NOMO-1 (cell line): ENCODE measurements around the gene SDCBP2.

Experiments
- DNase-seq, 2 experiments: peaks; one replicate each; lab custom pipeline; 2025; ENCODE audit not compliant: unreplicated experiment in 2 of 2; lab: John Stamatoyannopoulos, UW

Gene SDCBP2

GRCh38 chr20:1331801-1332453 lies 3.0 kb upstream of the SDCBP2 start:
- DNase-seq, result no peak

- DNase-seq, result no peak
These were observed 2.2 kb upstream of the SDCBP2 start for GRCh38 chr20:1331101-1331500.

GRCh38 chr20:1330075-1330830 lies 1.3 kb upstream of the SDCBP2 start:
- DNase-seq, result no peak

- DNase-seq, result no peak
These were observed 886 bp downstream of the SDCBP2 start for GRCh38 chr20:1327827-1328679.

- no peak for DNase-seq
These were observed 1.7 kb downstream of the SDCBP2 start for GRCh38 chr20:1327241-1327653.

GRCh38 chr20:1326031-1326930 lies 2.7 kb downstream of the SDCBP2 start:
- DNase-seq, result no peak

GRCh38 chr20:1325173-1326030 lies 3.5 kb downstream of the SDCBP2 start:
- DNase-seq, result peak; percentile 93 to 96

GRCh38 chr20:1324598-1325172 lies 4.3 kb downstream of the SDCBP2 start:
- DNase-seq, result no peak

GRCh38 chr20:1323830-1324597 lies 4.9 kb downstream of the SDCBP2 start:
- no peak for DNase-seq

- no peak for DNase-seq
These were observed 5.7 kb downstream of the SDCBP2 start for GRCh38 chr20:1323256-1323655.

GRCh38 chr20:1322511-1323245 lies 6.3 kb downstream of the SDCBP2 start:
- DNase-seq, result no peak

GRCh38 chr20:1321654-1321939 lies 7.3 kb downstream of the SDCBP2 start:
- no peak for DNase-seq

GRCh38 chr20:1320902-1321653 lies 7.9 kb downstream of the SDCBP2 start:
- no peak for DNase-seq

GRCh38 chr20:1320016-1320415 lies 8.9 kb downstream of the SDCBP2 start:
- no peak for DNase-seq

GRCh38 chr20:1319462-1319861 lies 9.5 kb downstream of the SDCBP2 start:
- no peak for DNase-seq

GRCh38 chr20:1319051-1319450 lies 9.9 kb downstream of the SDCBP2 start:
- DNase-seq, result no peak

GRCh38 chr20:1317545-1318255 lies 11.2 kb downstream of the SDCBP2 start:
- DNase-seq, result no peak
